HG03460 (cell line): ENCODE data around the gene LACC1.

ENCODE experiments used
- ATAC-seq: cut with Tn5 transposase; IDR thresholded peaks from one replicate; pipeline ENCODE4 v1.9.1; 2021; ENCODE audit not compliant: unreplicated experiment

LACC1 gene

DNA sequence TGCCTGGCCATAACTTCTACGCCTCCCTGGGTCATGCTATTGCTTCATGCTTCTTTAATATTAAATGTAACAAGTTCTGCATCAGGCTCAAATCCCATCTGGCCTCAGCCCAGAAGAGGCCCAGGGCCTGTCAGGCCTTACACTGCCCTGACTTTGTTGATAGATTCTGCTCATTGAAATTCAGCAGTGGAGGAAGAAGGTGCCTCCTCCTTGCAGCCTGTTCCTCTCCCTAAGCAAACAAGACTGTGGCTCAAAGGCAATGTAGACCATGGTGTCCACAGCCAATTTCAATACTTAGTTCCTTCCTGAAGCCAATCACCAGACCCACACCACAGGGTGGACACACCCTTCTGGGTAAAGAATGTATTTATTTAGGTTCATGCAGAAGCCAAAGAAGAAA, 59.4 kb downstream of the LACC1 start:
- ATAC-seq, result no peak

DNA sequence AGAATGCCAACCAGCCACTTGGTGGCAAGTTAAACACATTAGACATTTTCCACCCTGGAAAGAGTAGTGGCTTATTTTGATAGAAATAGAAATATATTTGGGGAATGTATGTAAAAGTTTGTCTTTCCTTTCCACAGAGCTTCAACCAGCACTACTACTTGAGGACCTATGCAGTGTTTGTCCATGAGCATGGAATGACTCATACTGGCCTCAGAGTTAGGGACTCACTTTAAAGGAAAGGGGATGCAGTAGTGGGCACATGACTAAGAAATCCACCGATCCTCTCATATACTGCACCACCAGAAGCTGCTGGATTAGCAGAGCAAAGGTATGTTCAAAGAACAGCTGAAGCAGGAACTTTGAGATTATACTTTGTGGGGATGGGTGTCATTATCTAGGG, 62.6 kb downstream of the LACC1 start:
- ATAC-seq, result no peak
